GM23338 (cell line): ENCODE measurements around the gene FTL. TPM values are rescaled to one million over a fixed set of nuclear protein-coding genes. Genes with fewer than 3 reads are reported as not detected.

ENCODE experiments used
- ATAC-seq: fragments of 200-7000 bp; cut with Tn5 transposase; 3 replicates; pipeline ENCODE4 v1.9.1; 2020
- DNase-seq: peaks from one replicate; pipeline ENCODE4 v3.0.0-alpha.2; 2015; ENCODE audit warnings: low spot score
- H2AFZ ChIP-seq: fragments of 200-600 bp; sonication (generic); 2 replicates; pipeline ENCODE4 v1.8.0; 2016; ENCODE audit warnings: antibody characterized with exemption, mild to moderate bottlenecking, moderate library complexity
- H3F3A ChIP-seq: fragments of 200-600 bp; sonication (generic); replicated peaks from 2 replicates; pipeline ENCODE4 v1.8.0; 2017; ENCODE audit warnings: antibody characterized with exemption, mixed run types, low read depth
- H3K27ac ChIP-seq: fragments of 200-600 bp; sonication (generic); 2 replicates; pipeline ENCODE4 v1.6.1; 2016; ENCODE audit warnings: low read depth
- H3K27me3 ChIP-seq: fragments of 200-600 bp; sonication (generic); 2 replicates; pipeline ENCODE4 v1.8.0; 2016; ENCODE audit warnings: mild to moderate bottlenecking, mixed run types, moderate library complexity; ENCODE audit not compliant: insufficient read depth
- H3K36me3 ChIP-seq: fragments of 200-600 bp; sonication (generic); 2 replicates; pipeline ENCODE4 v1.8.0; 2016; ENCODE audit warnings: mild to moderate bottlenecking; ENCODE audit not compliant: insufficient read depth
- H3K4me1 ChIP-seq: fragments of 200-600 bp; sonication (generic); 2 replicates; pipeline ENCODE4 v1.8.0; 2016; ENCODE audit warnings: mild to moderate bottlenecking, moderate library complexity; ENCODE audit not compliant: insufficient read depth
- H3K4me2 ChIP-seq: fragments of 200-600 bp; sonication (generic); 2 replicates; pipeline ENCODE4 v1.7.1; 2017; ENCODE audit warnings: mixed run types
- H3K4me3 ChIP-seq: fragments of 200-600 bp; sonication (generic); 2 replicates; pipeline ENCODE4 v1.6.1; 2016; ENCODE audit warnings: mixed run types
- H3K79me2 ChIP-seq: fragments of 200-600 bp; sonication (generic); replicated peaks from 2 replicates; pipeline ENCODE4 v1.8.0; 2017; ENCODE audit warnings: mild to moderate bottlenecking; ENCODE audit not compliant: insufficient read depth
- H3K9me2 ChIP-seq: fragments of 200-600 bp; sonication (generic); 2 replicates; pipeline ENCODE4 v1.8.0; 2017; ENCODE audit not compliant: insufficient read depth
- H4K20me1 ChIP-seq: fragments of 200-600 bp; sonication (generic); replicated peaks from 2 replicates; pipeline ENCODE4 v1.8.0; 2017; ENCODE audit warnings: mild to moderate bottlenecking; ENCODE audit not compliant: insufficient read depth
- H3K27ac Mint-ChIP-seq: 2 replicates; pipeline ENCODE4 v1.8.0; 2020; ENCODE audit warnings: inconsistent platforms, mild to moderate bottlenecking, moderate library complexity, mixed read lengths
- H3K27me3 Mint-ChIP-seq: 3 replicates; pipeline ENCODE4 v1.8.0; 2022; ENCODE audit warnings: low read depth, mild to moderate bottlenecking, moderate library complexity, mixed read lengths, inconsistent platforms; ENCODE audit not compliant: insufficient read depth, poor library complexity
- H3K36me3 Mint-ChIP-seq: 3 replicates; pipeline ENCODE4 v1.8.0; 2021; ENCODE audit warnings: low read depth, mild to moderate bottlenecking, inconsistent platforms, moderate library complexity, mixed read lengths
- H3K4me1 Mint-ChIP-seq: 3 replicates; pipeline ENCODE4 v1.8.0; 2020; ENCODE audit warnings: mild to moderate bottlenecking, inconsistent platforms, mixed read lengths
- H3K4me3 Mint-ChIP-seq: 3 replicates; pipeline ENCODE4 v1.8.0; 2021; ENCODE audit warnings: moderate library complexity, mild to moderate bottlenecking, inconsistent platforms, mixed read lengths
- H3K9me3 Mint-ChIP-seq: 3 replicates; pipeline ENCODE4 v1.8.0; 2020; ENCODE audit warnings: moderate library complexity, mild to moderate bottlenecking, inconsistent platforms, mixed read lengths
- CREB1 ChIP-seq: fragments of 250-450 bp; sonication (Bioruptor Pico); IDR thresholded peaks from 2 replicates; pipeline ENCODE4 v1.5.0; 2020; ENCODE audit warnings: low read depth, mild to moderate bottlenecking, moderate library complexity
- ETS1 ChIP-seq: IDR thresholded peaks from 2 replicates; pipeline ENCODE4 v1.6.1; 2016; ENCODE audit warnings: antibody characterized with exemption
- EZH2phosphoT487 ChIP-seq: fragments of 200-600 bp; sonication (generic); IDR thresholded peaks from one replicate; pipeline ENCODE4 v1.8.1; 2018; ENCODE audit warnings: antibody characterized with exemption; ENCODE audit not compliant: unreplicated experiment
- NANOG ChIP-seq: IDR thresholded peaks from 2 replicates; pipeline ENCODE4 v1.6.1; 2016; ENCODE audit warnings: antibody characterized with exemption, borderline replicate concordance
- STAT1 ChIP-seq: IDR thresholded peaks from one replicate; pipeline ENCODE4 v1.6.1; 2016; ENCODE audit warnings: antibody characterized with exemption; ENCODE audit not compliant: unreplicated experiment
- ZNF114 ChIP-seq: fragments of 250-450 bp; sonication (Bioruptor Pico); IDR thresholded peaks from 2 replicates; pipeline ENCODE4 v1.5.0; 2020; ENCODE audit warnings: mild to moderate bottlenecking, moderate library complexity
- ZNF331 ChIP-seq: fragments of 250-450 bp; sonication (Bioruptor Pico); IDR thresholded peaks from 2 replicates; pipeline ENCODE4 v1.5.0; 2020; ENCODE audit warnings: low read depth, mild to moderate bottlenecking, moderate library complexity
- ZNF462 ChIP-seq: fragments of 250-450 bp; sonication (Bioruptor Pico); IDR thresholded peaks from 2 replicates; pipeline ENCODE4 v1.5.0; 2020; ENCODE audit warnings: mild to moderate bottlenecking, moderate library complexity
- polyA plus RNA-seq: library from polyadenylated mRNA; unstranded; fragments of >200 nt; fragmentation: Nextera tagmentation; extraction: Ambion mirVana; gene quantifications from 2 replicates; pipeline ENCODE4 v1.2.1, GENCODE V29; 2016
- total RNA-seq: library from RNA; depleted of rRNA; stranded (reverse); fragments of >200 nt; shearing (Covaris generic); gene quantifications from 2 replicates; pipeline ENCODE4 v1.2.3, GENCODE V29; 2014

Gene FTL
- total and polyA plus RNA-seq, 2 experiments from 2014 or later = 2,064 to 5,436 TPM

- Histone ChIP-seq H3K79me2 (no peaks in the 10 kb centered on the region), H3K4me1 (no peaks in the 10 kb centered on the region), H3K9me2 (no peaks in the 10 kb centered on the region), H3K27me3 (no peaks in the 10 kb centered on the region), H3K27ac (no peak overlapping the region), H2AFZ (no peak overlapping the region), H3K4me2 (no peak overlapping the region), H3K36me3 (peaks cover 4% of the 10 kb centered on the region; the same call in 1 of the 2 replicates), H3F3A (0 out of 2 replicates have a peak, but pooled peaks cover 4% of the 10 kb centered on the region), H3K4me3 (no peak overlapping the region), H4K20me1 (peaks cover 8% of the 10 kb centered on the region)
- Mint-ChIP-seq H3K9me3 (no peaks in the 10 kb centered on the region), H3K27ac (no peak overlapping the region), H3K36me3 (peaks cover 63% of the 10 kb centered on the region), H3K27me3 (peaks cover 2% of the 10 kb centered on the region), H3K4me1 (no peaks in the 10 kb centered on the region), H3K4me3 (no peak overlapping the region)
- DNase-seq (peak; percentile 78), ATAC-seq (peak; percentile 62)
- TF ChIP-seq STAT1 (no peak), ETS1 (peak; percentile 96), ZNF462 (CRISPR knock-in tag) (no peak), NANOG (no peak), CREB1 (CRISPR knock-in tag) (peak; percentile 70; the same call in 1 of the 2 replicates), ZNF114 (no peak), ZNF331 (CRISPR knock-in tag) (no peak), EZH2phosphoT487 (no peak)
These were observed 17.2 kb downstream of the FTL start for GRCh38 chr19:48982280-48982679.
